Ovary (tissue), 3 donors: ENCODE results near the gene CEP89.
"Not testable (repeated sequence)": the region's sequence is repeated elsewhere in the genome, so short reads cannot be mapped to it uniquely, and the experiment has no call there.

Experiments
- EP300 ChIP-seq: sonication (generic); formaldehyde crosslinking; IDR thresholded peaks from one replicate; pipeline ENCODE4 v1.6.1; 2017; ENCODE audit warnings: antibody characterized with exemption
- POLR2A ChIP-seq: fragments of 450-650 bp; IDR thresholded peaks from one replicate; pipeline ENCODE4 v1.6.1; 2017; ENCODE audit warnings: antibody characterized with exemption, mild to moderate bottlenecking, moderate library complexity
- TF ChIP-seq, protein P1 (sequence below), 3 donors: fragments of 450-650 bp in 2 of 3; fragments of 200-600 bp in 1 of 3; IDR thresholded peaks; one replicate each; pipeline versions ENCODE4 v1.5.1 to v1.8.0; 2016 to 2022; ENCODE audit warnings: antibody characterized with exemption in 3 of 3, mild to moderate bottlenecking in 1 of 3
- donor health status: DM: no; HTN: no; CAD: no.

DNA sequence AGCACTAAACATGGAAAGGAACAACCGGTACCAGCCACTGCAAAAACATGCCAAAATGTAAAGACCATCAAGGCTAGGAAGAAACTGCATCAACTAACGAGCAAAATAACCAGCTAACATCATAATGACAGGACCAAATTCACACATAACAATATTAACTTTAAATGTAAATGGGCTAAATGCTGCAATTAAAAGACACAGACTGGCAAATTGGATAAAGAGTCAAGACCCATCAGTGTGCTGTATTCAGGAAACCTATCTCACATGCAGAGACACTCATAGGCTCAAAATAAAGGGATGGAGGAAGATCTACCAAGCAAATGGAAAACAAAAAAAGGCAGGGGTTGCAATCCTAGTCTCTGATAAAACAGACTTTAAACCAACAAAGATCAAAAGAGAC, 123.7 kb downstream of the CEP89 start:
- TF ChIP-seq, protein P1, sequence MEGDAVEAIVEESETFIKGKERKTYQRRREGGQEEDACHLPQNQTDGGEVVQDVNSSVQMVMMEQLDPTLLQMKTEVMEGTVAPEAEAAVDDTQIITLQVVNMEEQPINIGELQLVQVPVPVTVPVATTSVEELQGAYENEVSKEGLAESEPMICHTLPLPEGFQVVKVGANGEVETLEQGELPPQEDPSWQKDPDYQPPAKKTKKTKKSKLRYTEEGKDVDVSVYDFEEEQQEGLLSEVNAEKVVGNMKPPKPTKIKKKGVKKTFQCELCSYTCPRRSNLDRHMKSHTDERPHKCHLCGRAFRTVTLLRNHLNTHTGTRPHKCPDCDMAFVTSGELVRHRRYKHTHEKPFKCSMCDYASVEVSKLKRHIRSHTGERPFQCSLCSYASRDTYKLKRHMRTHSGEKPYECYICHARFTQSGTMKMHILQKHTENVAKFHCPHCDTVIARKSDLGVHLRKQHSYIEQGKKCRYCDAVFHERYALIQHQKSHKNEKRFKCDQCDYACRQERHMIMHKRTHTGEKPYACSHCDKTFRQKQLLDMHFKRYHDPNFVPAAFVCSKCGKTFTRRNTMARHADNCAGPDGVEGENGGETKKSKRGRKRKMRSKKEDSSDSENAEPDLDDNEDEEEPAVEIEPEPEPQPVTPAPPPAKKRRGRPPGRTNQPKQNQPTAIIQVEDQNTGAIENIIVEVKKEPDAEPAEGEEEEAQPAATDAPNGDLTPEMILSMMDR (IDR thresholded peaks at IDR 0.05) = not testable (repeated sequence)
- not testable (repeated sequence) for TF ChIP-seq EP300, POLR2A
